GM12891 (cell line): Measurements from ENCODE around the gene AGRP.
"Not testable (repeated sequence)": the region's sequence is repeated elsewhere in the genome, so short reads cannot be mapped to it uniquely, and the experiment has no call there.

Experiments used
- DNase-seq: peaks from one replicate; pipeline ENCODE4 v3.0.0; 2011; ENCODE audit warnings: low spot score; ENCODE audit not compliant: insufficient read length
- FAIRE-seq: peaks from 2 replicates; lab custom pipeline; 2011; peaks lifted over from hg19 to GRCh38; lab: Jason Lieb, UNC
- PAX5 ChIP-seq: IDR thresholded peaks from 2 replicates; pipeline ENCODE4 v1.6.1; 2011; ENCODE audit warnings: low read length, moderate library complexity, mild to moderate bottlenecking; ENCODE audit not compliant: insufficient read depth, severe bottlenecking
- POLR2A ChIP-seq: IDR thresholded peaks from 2 replicates; pipeline ENCODE4 v1.6.1; 2011; ENCODE audit warnings: low read depth, low read length, control low read depth
- POLR2AphosphoS5 ChIP-seq: IDR thresholded peaks from 2 replicates; pipeline ENCODE4 v1.6.1; 2011; ENCODE audit warnings: low read depth, low read length, control low read depth
- POU2F2 ChIP-seq: IDR thresholded peaks from 2 replicates; pipeline ENCODE4 v1.6.1; 2011; ENCODE audit warnings: low read depth, mild to moderate bottlenecking, control low read depth, low read length, moderate library complexity
- SPI1 ChIP-seq: IDR thresholded peaks from 2 replicates; pipeline ENCODE4 v1.6.1; 2011; ENCODE audit warnings: low read depth, low read length, control low read depth
- TAF1 ChIP-seq: IDR thresholded peaks from 2 replicates; pipeline ENCODE4 v1.6.1; 2011; ENCODE audit warnings: low read depth, low read length, control low read depth

Gene AGRP

DNA sequence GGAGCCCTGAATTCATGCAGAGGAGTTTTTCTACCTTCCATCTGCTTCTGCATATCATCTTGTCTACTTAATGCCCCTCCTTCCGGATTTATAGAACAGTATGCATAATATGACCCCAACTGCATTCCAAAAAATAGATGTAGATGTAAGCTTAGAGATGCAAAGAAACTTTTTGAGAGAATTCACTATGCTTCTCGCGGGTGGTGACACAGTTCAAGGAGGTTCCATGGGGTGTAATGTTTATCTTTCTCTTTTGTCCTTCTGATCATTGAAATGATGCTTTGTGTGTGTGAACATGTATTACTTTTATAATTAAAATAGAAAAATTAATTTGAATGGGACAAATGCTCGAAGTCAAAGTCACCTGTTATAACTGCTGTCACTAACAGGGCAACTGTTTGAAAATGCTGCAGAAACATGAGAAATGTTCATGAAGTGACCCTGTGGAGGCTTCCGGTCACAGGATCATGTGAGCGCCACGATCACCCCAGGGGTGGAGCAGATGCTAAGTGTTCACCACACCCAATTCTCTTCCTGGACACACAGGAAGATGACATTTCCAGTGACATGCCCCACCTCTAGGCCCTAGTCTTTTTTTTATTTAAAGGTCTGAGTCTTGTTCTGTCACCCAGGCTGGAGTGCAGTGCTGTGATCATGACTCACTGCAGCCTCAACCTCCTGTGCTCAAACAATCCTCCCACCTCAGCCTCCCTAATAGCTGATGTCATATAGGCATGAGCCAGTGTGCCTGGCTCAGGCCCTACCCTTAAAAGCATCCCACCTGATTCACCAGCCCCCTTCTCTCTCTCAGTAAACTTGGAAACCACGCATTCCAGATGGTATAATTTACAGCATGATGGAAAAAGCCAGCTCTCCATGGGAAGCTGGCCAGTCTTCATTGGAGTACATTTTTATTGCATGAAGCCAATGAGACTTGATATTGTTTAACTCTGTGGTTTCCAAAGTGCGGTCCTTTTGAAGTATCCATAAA is 21.0 kb upstream of the AGRP start:
- FAIRE-seq, result no peak

DNA sequence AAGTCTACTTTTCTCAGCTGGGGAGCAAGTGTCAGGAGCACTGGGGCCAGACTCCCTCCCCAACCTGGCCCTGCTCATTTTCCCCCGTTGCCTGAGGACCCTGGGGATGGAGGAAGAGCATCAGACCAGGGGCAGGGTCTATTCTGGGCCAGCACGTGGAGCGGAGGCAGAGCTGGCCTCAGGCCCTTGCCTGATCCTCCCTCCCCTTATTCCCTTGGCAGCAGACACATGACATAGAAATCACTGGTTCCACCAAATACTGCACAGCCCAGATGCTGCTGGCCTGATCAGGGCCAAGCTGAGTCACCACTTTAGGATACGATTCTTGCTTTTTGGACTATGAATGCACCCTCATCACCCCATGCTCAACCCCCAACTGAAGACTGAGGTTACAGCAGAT is 15.8 kb upstream of the AGRP start:
- DNase-seq, result no peak
- no peak for TF ChIP-seq SPI1
- no peak for TF ChIP-seq POU2F2
- TF ChIP-seq TAF1, result no peak
- no peak for TF ChIP-seq PAX5

More for the DNA sequence above, 21.0 kb upstream of the AGRP start:
- DNase-seq, result peak; percentile 53
- TF ChIP-seq SPI1, result no peak
- TF ChIP-seq TAF1, result no peak
- TF ChIP-seq POLR2AphosphoS5, result no peak
- no peak for TF ChIP-seq POU2F2
- no peak for TF ChIP-seq POLR2A
- no peak for TF ChIP-seq PAX5

DNA sequence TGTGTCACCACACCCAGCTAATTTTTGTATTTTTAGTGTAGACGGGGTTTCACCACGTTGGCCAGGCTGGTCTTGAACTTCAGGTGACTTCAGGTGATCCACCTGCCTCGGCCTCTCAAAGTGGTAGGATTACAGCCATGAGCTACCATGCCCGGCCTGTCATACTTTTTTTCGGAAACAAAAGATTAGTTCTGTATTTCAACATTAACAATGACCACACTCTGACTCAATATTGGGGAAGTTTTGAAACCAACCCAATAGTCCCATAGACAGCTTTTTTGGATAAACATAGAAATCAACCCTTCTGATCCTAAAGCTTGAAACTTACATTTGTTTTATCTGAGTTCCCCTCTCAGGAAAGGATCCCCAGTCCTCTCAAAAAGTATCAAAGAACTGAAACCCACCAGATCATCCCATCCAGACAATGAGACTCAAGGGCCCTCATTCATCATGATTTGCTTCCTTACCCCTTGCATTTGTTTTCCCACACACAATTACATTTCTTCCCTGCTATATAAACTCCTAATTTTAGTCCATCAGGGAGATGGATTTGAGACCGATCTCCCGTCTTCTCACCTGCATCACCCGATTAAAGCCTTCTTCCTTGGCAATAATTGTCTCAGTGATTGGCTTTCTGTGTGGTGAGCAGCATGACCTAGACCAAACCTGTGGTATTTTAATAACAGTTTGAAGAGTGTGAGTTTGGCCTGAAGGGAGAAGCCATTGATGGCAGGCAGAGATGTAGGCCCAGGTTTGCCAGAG is 7.2 kb upstream of the AGRP start:
- FAIRE-seq, result no peak
- TF ChIP-seq POU2F2, result no peak
- TF ChIP-seq TAF1, result no peak
- no peak for TF ChIP-seq SPI1
- TF ChIP-seq POLR2A, result no peak
- TF ChIP-seq PAX5, result no peak
- no peak for TF ChIP-seq POLR2AphosphoS5
- no peak for DNase-seq

More for the DNA sequence above, 15.8 kb upstream of the AGRP start:
- FAIRE-seq, result no peak

DNA sequence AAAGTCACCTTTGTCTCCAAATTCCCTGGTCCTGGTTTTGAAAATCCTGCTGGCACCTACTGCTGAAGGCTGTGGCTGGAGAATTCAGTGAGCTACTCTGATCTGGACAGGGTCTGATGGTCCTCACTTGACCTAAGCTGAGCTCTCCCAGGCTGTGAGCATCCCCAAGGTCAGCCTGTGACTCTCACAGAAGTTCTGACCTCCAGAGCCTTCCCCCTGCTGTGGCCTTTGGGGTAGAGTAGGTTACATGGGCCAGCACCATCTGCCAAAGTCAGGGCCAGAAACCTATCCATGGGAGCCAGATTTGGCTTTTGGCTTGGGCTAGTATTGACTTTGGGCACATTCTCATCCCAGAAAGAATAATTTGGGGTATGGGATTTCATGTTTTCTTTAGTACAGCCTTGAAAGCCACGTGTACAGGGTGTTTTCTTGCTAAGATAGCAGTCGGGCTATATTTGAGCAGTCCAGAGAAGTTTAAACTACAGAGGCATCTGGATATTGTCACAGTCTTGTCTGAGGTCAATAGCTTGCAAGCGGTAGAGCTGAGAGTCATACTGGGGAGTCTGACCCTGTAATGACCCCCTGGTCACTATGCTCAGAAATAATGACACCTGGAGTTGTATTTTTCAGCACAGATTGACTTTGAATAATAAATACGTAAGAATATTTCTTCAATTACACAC is 6.2 kb upstream of the AGRP start:
- TF ChIP-seq POLR2A (no peak), POU2F2 (no peak), POLR2AphosphoS5 (no peak), SPI1 (no peak), PAX5 (no peak), TAF1 (no peak)
- FAIRE-seq (no peak), DNase-seq (no peak)

DNA sequence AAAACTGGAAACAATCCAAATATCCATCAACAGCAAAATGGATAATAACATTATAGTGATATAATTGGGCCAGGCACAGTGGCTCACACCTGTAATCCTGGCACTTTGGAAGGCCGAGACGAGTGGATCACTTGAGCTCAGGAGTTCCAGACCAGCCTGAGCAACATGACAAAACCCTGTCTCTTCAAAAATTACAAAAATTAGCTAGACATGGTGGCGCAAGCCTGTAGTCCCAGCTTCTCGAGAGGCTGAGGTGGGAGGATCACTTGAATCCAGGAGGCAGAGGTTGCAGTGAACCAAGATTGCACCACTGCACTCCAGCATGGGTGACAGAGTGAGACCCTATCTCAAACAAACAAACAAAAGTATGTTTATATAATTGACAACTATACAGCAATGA is 4.2 kb upstream of the AGRP start:
- FAIRE-seq, DNase-seq: not testable (repeated sequence)

DNA sequence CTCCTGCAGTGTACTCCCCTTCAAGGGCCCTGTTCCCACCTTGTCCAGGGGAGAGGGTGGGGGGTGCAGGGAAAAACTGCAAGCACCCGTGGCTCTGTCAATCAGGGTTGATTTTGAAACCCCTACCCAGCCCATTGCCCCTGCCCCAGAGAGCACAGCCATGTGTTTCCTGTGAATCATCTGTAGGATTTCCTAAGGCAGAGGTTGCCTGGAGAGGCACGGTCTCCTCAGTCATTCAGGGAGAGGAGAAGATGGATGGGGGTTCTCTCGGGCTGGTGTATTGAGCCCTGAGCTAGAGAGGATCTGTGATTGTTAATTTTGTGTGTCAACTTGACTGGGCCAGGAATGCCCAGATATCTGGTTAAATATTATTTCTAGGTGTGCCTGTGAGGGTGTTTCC is 3.5 kb upstream of the AGRP start:
- no peak for TF ChIP-seq SPI1
- no peak for FAIRE-seq
- DNase-seq, result no peak

DNA sequence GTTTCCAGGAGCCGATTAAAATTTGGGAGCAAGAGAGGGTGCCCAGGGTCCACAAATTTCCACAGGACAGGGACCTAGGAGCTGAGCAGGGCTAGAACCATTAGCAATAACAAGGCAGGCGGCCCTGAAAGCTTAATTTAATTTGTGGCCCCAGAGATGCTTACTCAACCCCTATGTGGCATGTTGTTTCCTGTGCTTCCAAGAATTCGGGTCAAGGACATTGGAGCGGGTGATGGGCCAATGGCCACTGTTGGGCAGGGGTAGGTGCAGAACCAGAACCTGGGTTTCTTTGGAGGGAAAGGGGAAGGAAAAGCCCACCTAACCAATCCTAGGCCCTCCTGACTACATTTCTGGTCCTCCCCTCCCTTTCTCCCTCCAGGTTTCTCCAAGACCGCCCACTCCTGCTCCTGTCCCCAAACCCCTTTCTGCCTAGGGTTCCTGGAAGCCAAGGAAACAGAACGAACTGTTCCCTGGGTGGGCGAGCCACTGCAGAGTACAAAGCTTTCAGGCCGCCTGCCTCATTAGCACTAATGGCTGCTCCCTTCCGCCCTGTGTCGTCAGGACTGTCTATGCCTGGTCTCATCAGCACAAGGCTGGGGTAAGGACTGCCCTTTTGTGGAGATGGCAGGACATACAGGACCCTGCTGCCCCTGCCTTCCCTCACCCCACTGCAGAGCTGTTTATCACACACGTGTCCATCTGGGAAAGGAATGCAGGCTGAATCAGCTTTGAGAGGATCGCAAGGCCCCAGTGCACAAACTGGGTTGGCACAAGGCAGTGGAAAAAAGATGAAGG is 581 bp upstream of the AGRP start:
- FAIRE-seq, result no peak
- DNase-seq, result no peak
- no peak for TF ChIP-seq POLR2A
- TF ChIP-seq SPI1, result no peak
- no peak for TF ChIP-seq POU2F2
- no peak for TF ChIP-seq PAX5
- TF ChIP-seq TAF1, result no peak
- TF ChIP-seq POLR2AphosphoS5, result no peak

DNA sequence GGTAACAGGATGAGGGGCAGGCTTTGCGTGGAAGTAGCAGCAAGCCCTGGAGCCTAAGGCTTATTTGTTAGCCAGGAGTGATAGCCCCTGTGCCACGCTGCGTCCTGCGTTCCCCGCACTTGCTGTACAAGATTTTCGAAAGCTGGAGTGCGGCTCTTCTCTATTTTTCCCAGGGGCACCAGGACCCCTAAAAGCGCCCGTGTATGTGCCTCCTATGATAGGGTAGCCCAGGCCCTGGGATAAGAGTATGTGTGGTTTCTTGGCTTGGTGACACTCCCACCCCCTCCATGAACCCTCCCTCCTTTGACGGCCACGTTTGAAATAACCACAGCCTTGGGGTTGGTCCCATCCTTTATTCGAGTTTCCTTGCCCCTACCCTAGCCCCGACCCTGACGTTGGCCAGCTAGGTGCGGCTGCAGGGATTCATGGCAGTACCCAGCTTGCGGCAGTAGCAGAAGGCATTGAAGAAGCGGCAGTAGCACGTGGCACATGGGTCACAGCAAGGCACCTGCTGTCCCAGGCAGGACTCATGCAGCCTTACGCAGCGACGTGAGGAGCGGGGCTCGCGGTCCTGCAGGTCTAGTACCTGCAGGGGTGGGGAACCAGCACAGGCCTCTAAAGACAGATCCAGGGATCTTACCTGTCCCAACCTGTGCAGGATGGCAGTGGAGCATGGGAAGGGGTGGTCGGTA is 968 bp downstream of the AGRP start:
- DNase-seq (no peak), FAIRE-seq (no peak)
- no peak for TF ChIP-seq SPI1
- no peak for TF ChIP-seq PAX5
- no peak for TF ChIP-seq POU2F2
- no peak for TF ChIP-seq POLR2AphosphoS5
- no peak for TF ChIP-seq TAF1
- no peak for TF ChIP-seq POLR2A
